DMS153 (cell line): ENCODE results near the gene SCNN1A.

Experiments used
- DNase-seq: peaks from one replicate; lab custom pipeline; 2025; lab: John Stamatoyannopoulos, UW

Gene SCNN1A

GRCh38 chr12:6375269-6376078, at the start of gene SCNN1A:
Gene SCNN1A (minus strand): TSS chr12:6375563. CDS start chr12:6374783, 780 bp downstream.
- peak; percentile 78 for DNase-seq

- no peak for DNase-seq
These were observed 49.5 kb upstream of the SCNN1A start for GRCh38 chr12:6424866-6425265.

DNA sequence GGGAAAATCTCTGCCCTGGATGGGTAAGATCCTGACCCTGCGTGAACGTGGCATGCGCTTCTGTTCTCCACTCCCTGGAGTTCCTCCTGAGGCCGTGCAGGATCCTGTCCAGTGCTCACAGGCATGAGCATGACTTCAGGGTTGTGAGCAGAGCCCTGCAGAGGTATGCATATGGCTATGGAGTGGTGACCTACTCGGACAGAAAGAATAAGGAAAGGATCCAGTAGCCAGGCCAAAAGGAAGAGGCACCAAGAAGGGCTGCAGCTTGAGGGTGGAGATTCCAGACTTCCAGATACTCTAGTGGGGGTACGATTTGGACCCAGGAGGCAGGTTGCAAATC, 48.6 kb upstream of the SCNN1A start:
- no peak for DNase-seq

GRCh38 chr12:6423267-6424007, 48.1 kb upstream of the SCNN1A start:
- DNase-seq: peak; percentile 83

DNA sequence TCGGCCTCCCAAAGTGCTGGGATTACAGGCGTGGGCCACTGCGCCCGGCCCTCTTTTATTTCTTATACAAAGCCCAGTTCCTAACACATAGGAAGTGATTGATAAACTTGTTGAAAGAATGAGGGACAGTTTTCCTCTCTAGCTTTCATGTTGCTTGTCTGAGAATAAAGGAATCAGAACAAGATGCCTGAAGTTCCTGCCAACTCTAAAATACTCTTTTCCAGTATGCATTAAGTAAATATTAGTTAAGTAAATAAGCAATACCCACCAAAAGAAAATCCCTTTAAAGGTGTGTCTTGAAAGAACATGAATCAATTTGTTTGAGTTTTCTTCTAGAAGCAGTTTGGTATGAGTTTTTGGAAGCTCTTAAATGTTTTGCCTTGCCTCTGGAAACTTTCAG, 45.0 kb upstream of the SCNN1A start:
- DNase-seq: no peak

DNA sequence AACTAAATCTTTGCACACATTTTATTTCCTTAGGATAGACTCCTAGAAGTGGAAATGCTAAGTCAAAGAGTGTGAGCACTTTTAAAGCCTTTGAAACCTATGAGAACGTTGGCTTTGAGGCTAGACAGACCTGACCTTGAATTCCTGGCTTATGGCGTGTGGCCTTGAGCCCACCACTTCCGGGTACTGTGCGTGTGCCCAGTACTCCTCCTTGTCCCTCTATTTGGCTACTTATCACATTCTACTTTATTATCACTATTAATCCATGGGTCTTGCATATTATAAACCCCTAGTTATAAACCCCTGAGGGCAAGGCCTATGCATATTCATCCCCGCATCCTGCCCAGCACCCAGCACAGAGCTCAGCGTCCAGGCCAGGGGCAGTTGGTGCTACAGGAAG, 43.4 kb upstream of the SCNN1A start:
- no peak for DNase-seq

- no peak for DNase-seq
These were observed 41.2 kb upstream of the SCNN1A start for GRCh38 chr12:6416596-6416995.

DNA sequence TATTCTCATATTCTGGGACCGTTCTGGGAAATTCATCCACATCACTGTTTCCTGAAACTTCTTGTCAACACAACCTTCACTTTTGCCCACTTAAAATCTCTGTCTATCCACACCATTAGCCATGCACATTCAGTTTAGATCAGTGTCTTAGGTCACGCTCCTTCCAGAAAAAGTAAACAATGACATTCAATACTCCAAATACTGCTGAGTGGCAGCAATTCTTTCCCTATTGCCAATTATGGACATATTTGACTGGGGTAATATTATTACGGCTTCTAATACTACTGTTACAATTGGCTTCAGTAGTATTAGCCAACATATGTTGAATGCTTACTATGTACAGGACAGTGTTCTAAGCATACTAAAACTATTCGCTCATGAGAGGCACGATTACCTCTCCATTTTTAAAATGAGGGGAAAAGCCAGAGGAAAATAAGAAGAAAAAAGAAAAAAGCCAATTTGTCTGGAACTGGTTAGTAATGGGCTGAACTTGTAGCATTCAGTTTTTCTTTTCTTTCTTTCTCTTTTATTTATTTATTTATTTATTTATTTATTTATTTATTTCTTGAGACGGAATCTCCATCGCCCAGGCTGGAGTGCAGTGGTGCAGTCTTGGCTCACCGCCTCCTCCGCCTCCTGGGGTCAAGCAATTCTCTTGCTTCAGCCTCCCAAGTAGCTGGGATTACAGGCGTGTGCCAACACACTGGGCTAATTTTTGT, 32.0 kb upstream of the SCNN1A start:
- peak; percentile 28 for DNase-seq

GRCh38 chr12:6405963-6406362, 30.6 kb upstream of the SCNN1A start:
- DNase-seq: no peak

DNA sequence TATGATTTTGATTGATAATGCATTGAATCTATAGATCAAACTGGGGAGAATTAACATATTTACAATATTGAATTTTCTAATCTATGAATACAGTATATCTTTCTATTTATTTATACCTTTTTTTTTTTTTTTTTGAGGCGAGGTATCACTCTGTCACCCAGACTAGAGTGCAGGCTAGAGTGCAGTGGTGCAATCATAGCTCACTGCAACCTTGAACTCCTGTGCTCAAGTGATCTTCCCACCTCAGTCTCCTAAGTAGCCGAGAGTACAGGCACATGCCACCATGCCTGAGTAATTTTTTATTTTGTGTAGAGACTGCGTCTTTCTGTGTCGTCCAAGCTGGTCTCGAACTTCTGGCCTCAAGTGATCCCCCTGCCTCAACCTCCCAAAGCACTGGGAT, 29.0 kb upstream of the SCNN1A start:
- DNase-seq: no peak

- no peak for DNase-seq
These were observed 24.7 kb upstream of the SCNN1A start for GRCh38 chr12:6399884-6400644.

DNA sequence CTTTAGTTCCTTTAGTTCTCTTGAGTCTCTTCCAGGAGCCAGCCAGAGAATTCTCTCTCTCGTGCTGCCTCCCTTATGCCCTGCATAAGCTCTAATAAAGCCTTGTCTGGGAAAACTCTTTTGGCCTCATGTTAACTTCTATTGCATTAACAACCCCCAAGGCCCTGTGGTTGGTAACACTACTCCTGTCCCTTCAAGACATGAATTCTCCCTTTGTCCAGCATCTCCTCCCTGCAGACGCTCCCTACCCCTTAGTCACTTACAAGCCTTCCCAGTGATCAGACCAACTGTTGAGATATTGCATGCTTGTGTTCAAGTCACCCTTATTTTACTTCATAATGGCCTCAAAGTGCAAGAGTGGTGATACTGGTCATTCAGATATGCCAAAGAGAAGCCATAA, 20.7 kb upstream of the SCNN1A start:
- no peak for DNase-seq

DNA sequence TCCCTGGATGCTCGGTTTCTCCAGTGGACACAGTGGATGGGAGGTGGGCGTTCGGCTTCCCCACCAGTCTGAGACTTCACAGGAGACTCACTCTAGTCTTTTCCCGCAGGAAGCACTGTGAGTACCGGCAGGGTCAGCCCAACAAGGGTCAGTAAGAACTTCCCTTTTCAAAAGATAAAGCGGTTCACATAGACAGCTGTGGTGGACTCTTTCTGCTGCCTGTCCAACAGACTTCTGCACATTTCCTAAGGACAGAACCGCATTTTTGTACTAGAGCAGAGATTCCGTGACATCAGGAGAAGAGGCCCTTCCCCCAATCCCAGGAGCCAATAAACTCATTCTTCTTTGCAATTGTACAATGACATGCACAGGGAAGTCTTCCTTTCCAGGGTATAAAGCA, 19.0 kb upstream of the SCNN1A start:
- no peak for DNase-seq

- no peak for DNase-seq
These were observed 17.7 kb upstream of the SCNN1A start for GRCh38 chr12:6393109-6393508.

GRCh38 chr12:6392504-6392903, 17.1 kb upstream of the SCNN1A start:
- DNase-seq: peak; percentile 88

DNA sequence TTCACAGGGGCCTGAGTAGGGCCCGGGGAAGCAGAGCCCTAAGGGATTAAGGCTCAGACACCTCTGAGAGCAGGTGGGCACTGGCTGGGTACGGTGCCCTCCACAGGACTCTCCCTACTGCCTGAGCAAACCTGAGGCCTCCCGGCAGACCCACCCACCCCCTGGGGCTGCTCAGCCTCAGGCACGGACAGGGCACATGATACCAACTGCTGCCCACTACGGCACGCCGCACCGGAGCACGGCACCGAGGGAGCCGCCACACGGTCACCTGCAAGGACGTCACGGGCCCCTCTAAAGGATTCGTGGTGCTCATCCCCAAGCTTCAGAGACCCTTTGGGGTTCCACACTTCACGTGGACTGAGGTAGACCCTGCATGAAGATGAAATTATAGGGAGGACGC, 15.7 kb upstream of the SCNN1A start:
- no peak for DNase-seq

DNA sequence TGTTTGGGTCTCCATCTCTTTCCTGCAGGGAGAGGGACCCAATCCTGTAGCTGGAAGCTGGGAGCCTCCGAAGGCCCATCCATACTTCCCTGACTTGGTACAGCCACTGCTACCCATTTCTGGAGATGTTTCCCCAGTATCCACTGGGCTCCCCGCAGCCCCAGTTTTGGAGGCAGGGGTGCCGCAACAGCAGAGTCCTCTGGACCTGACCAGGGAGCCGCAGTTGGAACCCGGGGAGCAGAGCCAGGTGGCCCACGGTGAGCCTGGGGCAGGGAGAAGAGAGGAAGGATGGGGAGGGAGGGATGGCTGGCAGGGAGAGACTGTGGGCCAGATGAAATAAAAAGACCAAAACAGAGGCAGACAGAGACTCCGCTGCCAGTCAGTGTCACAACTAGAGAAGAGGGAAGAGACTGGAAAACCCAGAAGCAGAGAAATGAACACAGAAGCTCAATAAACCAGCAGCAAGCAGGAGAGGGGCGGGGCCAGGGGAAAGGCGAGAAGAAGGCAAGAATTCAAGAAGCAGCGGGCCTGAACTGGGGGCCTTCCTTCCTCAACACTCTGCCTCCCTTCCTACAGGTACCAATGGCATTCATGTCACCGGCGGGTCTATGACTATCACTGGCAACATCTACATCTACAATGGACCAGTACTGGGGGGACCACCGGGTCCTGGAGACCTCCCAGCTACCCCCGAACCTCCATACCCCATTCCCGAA, 14.9 kb upstream of the SCNN1A start:
- no peak for DNase-seq

- no peak for DNase-seq
These were observed 12.2 kb upstream of the SCNN1A start for GRCh38 chr12:6387541-6387940.

DNA sequence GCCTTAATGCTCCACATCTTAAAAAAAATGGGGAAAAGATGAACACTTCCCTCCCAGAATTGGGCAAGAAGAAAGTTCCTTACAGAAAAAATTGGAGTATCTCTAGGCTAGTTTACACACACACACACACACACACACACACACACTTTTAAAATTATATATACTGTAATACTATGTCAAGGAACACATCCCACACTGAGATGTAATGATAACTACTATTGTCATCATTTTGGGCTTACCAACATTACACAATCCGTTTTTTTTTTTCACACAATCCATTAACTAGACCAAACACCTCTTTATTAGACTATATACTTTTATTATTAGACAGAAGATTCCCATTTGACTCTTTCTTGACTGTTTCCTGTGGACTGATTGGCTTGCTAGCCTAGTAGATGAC, 11.1 kb upstream of the SCNN1A start:
- DNase-seq: no peak

DNA sequence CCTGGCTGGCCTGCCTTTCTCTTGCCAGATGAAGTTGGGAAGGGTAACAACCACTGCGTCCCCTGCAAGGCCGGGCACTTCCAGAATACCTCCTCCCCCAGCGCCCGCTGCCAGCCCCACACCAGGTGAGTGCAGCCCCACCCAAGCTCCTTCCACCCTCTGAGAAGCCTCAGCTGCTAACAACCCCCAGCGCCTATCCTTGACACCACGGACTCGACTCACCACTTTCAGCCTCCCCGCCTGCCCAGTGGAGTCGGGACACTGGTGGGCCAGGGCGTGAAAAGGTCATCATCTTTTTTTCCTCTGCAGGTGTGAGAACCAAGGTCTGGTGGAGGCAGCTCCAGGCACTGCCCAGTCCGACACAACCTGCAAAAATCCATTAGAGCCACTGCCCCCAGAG, 10.7 kb upstream of the SCNN1A start:
- DNase-seq: no peak
